BJ (cell line): ENCODE measurements around the gene CDK11A. TPM values are rescaled to one million over a fixed set of nuclear protein-coding genes. Genes with fewer than 3 reads are reported as not detected.
"Not testable (repeated sequence)": the region's sequence is repeated elsewhere in the genome, so short reads cannot be mapped to it uniquely, and the experiment has no call there.

Source experiments
- CTCF ChIA-PET: fragments of 350-600 bp; formaldehyde crosslinking; extraction: SDS; loops from one replicate; lab custom pipeline; 2021; ENCODE audit warnings: antibody characterized with exemption, inconsistent platforms; lab: Yijun Ruan, JAX
- POLR2A ChIA-PET: fragments of 300-600 bp; sonication (Branson Sonifier 250); formaldehyde crosslinking; extraction: SDS; loops from one replicate; lab custom pipeline; 2021; ENCODE audit warnings: antibody characterized with exemption; lab: Charles Lee
- DNase-seq: peaks from one replicate; pipeline ENCODE4 v3.0.0-alpha.2; 2011; ENCODE audit warnings: low read depth
- H3K27me3 ChIP-seq: 2 replicates; pipeline ENCODE4 v1.6.0; 2011; ENCODE audit warnings: low read length; ENCODE audit not compliant: control insufficient read depth, insufficient read depth
- H3K36me3 ChIP-seq: 2 replicates; pipeline ENCODE4 v1.5.1; 2011; ENCODE audit warnings: low read length; ENCODE audit not compliant: control insufficient read depth, insufficient read depth
- H3K4me3 ChIP-seq: 2 replicates; pipeline ENCODE4 v1.5.1; 2011; ENCODE audit warnings: low read depth, mild to moderate bottlenecking, control low read depth, low read length
- polyA plus RNA-seq: library from polyadenylated mRNA; depleted of rRNA; stranded (reverse); fragments of >200 nt; gene quantifications from 2 replicates; pipeline ENCODE4 v1.2.3, GENCODE V29; 2011
- TF ChIP-seq, protein P1 (sequence below): IDR thresholded peaks from 2 replicates; pipeline ENCODE4 v1.5.1; 2011; ENCODE audit warnings: low read depth, mild to moderate bottlenecking, control low read depth, inconsistent platforms, low read length, moderate library complexity; ENCODE audit not compliant: insufficient read depth

CDK11A gene
- polyA plus RNA-seq, 1 experiment: 8.1 TPM

DNA sequence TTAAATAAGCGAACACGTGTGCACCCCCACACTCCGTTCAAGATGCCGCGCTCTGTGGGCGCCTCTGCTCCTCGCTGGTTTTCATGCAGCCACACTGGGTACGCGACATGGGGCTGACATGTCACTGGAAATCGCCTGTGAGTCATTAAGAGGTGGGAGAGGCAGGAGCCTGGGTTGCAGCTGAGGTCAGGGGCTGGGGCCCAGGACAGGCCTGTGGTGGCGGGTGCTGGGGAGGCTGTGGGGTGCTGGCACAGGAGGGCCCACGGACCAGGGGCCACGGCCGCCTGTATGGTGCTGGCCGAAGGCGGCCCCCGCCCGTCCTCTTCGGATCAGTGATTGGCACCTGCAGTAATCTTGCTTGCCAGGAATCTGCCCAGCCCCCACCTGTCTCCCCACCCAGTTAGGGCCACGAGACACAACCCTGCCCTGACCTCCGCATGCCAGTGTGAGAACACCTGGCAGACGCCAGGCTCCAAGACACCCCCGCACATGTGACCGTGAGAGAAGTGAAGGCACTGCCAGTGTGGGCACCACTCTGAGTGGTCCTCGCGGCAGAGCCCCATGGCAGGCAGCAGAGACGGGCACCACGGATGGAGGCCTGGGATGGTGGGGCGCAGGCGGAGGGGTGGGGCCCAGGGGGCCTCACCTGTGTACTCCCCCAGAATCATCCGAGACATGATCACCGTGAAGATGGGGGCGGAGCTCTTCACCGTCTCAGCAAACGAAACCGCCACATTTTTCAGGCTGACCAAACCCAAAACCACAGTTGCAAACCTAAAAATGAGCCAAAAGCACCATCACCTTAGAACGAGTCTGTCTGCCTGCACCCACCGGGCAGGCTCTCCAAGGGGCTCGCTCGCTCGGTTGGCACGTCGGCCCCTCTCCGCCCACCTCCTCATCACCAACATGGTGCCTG is 13.8 kb upstream of the CDK11A start:
- H3K4me3 ChIP-seq, DNase-seq, POLR2A ChIA-PET, H3K27me3 ChIP-seq, H3K36me3 ChIP-seq, CTCF ChIA-PET: not testable (repeated sequence)

DNA sequence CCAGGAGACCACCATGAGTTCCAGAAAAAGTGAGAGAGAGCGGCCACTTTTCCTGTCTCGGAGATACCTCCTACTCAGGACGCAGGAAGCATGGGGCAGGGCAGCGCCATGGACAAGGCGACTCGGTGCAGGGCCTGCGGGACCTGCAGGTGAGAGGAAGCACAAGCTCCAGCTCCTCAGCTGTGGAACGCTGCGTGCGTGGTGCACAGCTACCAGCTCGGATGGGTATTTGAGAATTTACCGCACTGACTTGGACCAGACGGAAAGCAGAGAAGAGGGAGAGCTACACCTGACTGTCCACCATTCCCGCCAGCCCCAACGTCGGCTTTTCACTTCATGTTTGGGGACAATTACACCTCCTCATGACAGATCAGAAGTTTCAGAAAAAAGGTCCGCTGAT is 8.2 kb upstream of the CDK11A start:
- Histone ChIP-seq H3K36me3 (peaks cover 9% of the 10 kb centered on the region), H3K27me3 (no peaks in the 10 kb centered on the region), H3K4me3 (no peak overlapping the region)
- DNase-seq: no peak
- TF ChIP-seq, protein P1, sequence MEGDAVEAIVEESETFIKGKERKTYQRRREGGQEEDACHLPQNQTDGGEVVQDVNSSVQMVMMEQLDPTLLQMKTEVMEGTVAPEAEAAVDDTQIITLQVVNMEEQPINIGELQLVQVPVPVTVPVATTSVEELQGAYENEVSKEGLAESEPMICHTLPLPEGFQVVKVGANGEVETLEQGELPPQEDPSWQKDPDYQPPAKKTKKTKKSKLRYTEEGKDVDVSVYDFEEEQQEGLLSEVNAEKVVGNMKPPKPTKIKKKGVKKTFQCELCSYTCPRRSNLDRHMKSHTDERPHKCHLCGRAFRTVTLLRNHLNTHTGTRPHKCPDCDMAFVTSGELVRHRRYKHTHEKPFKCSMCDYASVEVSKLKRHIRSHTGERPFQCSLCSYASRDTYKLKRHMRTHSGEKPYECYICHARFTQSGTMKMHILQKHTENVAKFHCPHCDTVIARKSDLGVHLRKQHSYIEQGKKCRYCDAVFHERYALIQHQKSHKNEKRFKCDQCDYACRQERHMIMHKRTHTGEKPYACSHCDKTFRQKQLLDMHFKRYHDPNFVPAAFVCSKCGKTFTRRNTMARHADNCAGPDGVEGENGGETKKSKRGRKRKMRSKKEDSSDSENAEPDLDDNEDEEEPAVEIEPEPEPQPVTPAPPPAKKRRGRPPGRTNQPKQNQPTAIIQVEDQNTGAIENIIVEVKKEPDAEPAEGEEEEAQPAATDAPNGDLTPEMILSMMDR: no peak
- ChIA-PET CTCF (interaction anchor here (1.2 to 1.3 kb wide), 2 partner anchors 67 to 442 kb away, joined by 3 to 4 read pairs; no protein-coding TSS in a partner anchor), POLR2A (no interaction called here)

DNA sequence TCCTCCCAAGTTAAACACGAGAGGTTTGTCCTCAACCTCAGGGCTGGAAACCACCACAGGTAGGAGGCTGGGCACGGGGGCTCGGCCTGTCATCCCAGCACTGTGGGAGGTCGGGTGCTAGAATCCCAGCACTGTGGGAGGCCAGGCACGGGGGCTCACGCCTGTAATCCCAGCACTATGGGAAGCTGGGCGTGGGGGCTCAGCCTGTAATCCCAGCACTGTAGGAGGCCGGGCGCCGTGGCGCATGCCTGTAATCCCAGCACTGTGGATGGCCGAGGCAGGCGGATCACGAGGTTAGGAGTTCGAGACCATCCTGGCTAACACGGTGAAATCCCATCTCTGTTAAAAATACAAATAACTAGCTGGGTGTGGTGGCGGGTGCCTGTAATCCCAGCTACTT is 6.7 kb upstream of the CDK11A start:
- TF ChIP-seq, protein P1: no peak
- no peak overlapping the region for H3K4me3 ChIP-seq
- CTCF ChIA-PET: no interaction called here
- POLR2A ChIA-PET: no interaction called here
- peaks cover 7% of the 10 kb centered on the region for H3K36me3 ChIP-seq
- no peak for DNase-seq
- H3K27me3 ChIP-seq: no peaks in the 10 kb centered on the region

DNA sequence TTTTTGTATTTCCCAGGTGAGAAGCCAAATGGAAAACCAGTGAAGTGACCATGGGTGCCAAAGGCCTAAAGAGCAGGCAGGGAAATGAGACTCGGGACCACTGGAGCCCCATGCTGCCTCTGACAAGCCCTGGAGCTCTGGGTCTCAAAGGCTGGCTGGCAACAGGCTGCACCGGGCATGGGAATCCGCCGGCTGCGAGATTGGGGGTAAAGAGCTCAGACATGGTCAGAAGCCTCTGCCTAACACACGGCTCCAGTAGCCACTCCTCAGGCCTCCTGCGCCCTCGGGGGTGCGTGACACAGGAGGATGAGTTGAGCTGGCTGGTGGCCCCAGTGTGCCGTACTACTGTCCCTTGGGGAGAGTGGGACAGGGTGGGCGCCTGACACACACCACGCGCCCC is 6.1 kb upstream of the CDK11A start:
- CTCF ChIA-PET, H3K27me3 ChIP-seq, DNase-seq, H3K4me3 ChIP-seq, H3K36me3 ChIP-seq, POLR2A ChIA-PET: not testable (repeated sequence)

DNA sequence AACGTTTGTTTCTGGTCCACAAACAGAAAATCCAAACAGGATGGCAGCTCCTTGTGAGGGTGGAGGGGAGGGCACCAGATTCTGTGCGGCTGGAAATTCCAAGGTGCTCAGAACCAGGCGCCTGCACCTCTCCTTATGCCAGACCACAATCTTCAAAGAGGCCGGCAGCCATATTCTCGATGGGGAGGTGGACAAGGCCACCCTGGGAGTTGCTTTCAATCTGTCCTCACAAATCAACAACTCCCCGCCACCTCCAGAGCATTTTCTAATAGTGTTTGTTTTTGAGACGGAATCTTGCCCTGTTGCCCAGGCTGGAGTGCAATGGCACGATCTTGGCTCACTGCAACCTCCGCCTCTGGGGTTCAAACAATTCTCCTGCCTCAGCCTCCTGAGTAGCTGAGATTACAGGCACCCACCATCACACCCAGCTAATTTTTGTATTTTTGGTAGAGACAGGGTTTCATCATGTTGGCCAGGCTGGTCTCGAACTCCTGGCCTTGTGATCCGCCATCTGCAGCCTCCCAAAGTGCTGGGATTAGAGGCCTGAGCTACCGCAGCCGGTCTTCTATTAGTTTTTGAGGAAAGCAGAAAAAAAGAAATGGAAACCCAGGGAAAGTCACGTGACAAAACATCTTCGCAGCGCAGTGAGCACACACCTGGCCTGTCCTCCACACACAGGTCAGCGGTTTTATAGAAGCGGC is 5.1 kb upstream of the CDK11A start:
- CTCF ChIA-PET: interaction anchor here (1.2 kb wide), 1 partner anchor 63 kb away, joined by 6 read pairs; no protein-coding TSS in a partner anchor
- H3K36me3 ChIP-seq, H3K4me3 ChIP-seq, POLR2A ChIA-PET, H3K27me3 ChIP-seq, DNase-seq: not testable (repeated sequence)

DNA sequence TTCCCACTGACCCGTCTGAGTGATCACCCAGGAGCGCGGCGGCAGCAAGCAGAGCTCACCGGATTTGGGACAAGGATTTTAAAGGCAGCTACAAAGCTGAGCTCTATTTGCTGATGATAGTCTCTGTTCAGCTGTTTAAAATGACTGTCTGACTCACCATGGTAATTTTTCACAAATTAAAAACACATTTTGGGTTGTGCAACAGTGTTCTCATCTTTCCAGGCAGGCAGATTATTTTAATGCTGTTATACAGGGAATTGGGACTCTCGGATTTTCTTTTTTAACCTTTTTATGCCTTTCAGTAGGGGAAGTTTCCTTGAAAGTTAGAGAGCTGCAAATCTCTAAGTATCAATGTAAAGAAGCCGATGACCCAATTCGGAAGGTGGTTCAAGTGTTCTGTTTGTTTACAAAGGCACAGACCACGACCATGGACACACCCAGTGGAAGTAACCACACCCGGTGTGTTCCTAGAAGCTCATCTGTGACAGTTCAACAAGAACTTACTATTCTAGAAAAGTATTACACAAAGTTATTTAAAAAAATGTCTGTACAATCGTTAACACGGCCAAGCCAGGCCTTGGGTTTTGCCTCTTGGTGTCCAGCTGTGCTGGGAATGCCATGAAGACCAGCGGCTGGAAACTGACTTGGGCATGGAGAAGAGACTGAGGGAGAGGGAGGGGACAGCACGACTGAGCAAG is 4.3 kb upstream of the CDK11A start:
- H3K36me3 ChIP-seq, H3K4me3 ChIP-seq, H3K27me3 ChIP-seq, POLR2A ChIA-PET: not testable (repeated sequence)
- peak; percentile 69 for DNase-seq
- CTCF ChIA-PET: interaction anchor here (0.7 kb wide), 1 partner anchor 63 kb away, joined by 4 read pairs; no protein-coding TSS in a partner anchor

DNA sequence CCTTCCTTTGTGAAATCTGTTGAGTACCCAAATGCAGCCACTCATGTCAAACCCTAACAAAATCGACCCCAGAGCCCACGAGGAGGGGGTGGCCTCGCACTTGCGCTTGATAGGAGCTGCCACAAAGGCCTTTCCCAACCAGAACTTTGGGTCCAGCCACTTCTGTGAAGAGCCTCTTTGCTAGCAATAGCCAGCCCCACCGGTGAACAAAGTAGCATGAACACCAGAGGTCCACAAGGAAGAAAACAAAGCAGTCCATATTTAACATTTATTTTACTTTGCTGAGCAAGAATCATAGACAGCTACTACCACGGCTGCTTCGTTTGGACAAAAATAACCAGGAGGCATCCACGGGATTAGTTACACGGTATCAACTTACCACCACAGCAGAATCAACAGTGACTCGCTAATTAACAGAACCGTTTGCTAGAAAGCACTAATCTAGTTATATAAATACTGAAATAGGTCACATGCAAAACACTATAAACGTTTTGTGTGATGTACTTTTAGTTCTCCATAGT is 3.0 kb upstream of the CDK11A start:
- H3K4me3 ChIP-seq, DNase-seq, POLR2A ChIA-PET, CTCF ChIA-PET, H3K36me3 ChIP-seq, H3K27me3 ChIP-seq: not testable (repeated sequence)

DNA sequence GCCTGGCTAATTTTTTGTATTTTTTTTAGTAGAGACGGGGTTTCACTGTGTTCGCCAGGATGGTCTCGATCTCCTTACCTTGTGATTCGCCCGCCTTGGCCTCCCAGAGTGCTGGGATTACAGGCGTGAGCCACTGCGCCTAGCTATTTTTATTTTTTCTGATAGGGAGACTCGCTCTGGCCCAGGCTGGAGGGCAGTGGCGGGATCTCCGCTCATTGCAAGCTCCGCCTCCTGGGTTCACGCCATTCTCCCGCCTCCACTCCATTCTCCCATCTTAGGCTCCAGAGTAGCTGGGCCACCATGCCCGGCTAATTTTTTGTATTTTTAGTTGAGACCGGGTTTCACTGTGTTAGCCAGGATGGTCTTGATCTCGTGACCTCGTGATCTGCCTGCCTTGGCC is 1.9 kb upstream of the CDK11A start:
- H3K4me3 ChIP-seq, POLR2A ChIA-PET, H3K27me3 ChIP-seq, DNase-seq, H3K36me3 ChIP-seq, CTCF ChIA-PET: not testable (repeated sequence)
